Measurements from ENCODE around the gene SPATA1. TPM values are rescaled to one million over a fixed set of nuclear protein-coding genes. Genes with fewer than 3 reads are reported as not detected.
"Not testable (repeated sequence)": the region's sequence is repeated elsewhere in the genome, so short reads cannot be mapped to it uniquely, and the experiment has no call there.

The SPATA1 gene
- total RNA-seq, 2 experiments from 2014 or later: 1.4 to 4.8 TPM

DNA sequence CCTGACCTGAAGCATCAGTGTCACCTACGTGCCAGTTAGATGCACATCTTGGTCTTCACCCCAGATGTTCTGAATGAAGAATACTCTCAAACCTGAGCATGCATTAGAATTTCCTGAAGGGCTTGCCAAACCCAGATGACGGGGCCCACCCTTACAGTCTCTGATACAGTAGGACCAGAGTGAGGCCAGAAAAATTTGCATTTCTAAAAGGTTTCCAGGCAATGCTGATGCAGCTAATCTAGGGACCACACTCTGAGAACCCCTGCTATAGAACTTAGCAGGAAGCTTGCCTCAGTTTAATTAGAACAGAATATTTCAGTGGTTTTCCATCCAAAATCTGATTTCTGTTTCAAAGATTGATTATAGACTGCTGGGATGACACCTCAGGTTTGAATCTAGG is 77.9 kb downstream of the SPATA1 start:
- ChIA-PET CTCF (ENCODE audit: unreplicated experiment) (interaction anchor here (1.0 kb wide), 1 partner anchor 10 kb away, joined by 3 read pairs; the partner anchor contains the start of gene CTBS), POLR2A (interaction anchor here (1.0 to 1.2 kb wide), 3 partner anchors 9 to 96 kb away, joined by 3 to 7 read pairs (median 3); partner anchors contain the start of gene CTBS)
- DNase-seq (ENCODE audit: low spot score): no peak
- H3K27ac ChIP-seq (ENCODE audit: low read depth, low read length, poor library complexity, severe bottlenecking): no peak overlapping the region
- H4K20me1 ChIP-seq (ENCODE audit: insufficient read depth, low read length): no peaks in the 10 kb centered on the region
- H2AFZ ChIP-seq (ENCODE audit: low read length): no peak overlapping the region
- no TSS peak for BruUV-seq (replicated peaks)
- TF ChIP-seq, protein P1, sequence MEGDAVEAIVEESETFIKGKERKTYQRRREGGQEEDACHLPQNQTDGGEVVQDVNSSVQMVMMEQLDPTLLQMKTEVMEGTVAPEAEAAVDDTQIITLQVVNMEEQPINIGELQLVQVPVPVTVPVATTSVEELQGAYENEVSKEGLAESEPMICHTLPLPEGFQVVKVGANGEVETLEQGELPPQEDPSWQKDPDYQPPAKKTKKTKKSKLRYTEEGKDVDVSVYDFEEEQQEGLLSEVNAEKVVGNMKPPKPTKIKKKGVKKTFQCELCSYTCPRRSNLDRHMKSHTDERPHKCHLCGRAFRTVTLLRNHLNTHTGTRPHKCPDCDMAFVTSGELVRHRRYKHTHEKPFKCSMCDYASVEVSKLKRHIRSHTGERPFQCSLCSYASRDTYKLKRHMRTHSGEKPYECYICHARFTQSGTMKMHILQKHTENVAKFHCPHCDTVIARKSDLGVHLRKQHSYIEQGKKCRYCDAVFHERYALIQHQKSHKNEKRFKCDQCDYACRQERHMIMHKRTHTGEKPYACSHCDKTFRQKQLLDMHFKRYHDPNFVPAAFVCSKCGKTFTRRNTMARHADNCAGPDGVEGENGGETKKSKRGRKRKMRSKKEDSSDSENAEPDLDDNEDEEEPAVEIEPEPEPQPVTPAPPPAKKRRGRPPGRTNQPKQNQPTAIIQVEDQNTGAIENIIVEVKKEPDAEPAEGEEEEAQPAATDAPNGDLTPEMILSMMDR (conservative IDR thresholded peaks at IDR 0.05; ENCODE audit: low read length): no peak
- no peak for TF ChIP-seq EZH2phosphoT487 (IDR thresholded peaks at IDR 0.05; ENCODE audit: borderline replicate concordance, low read depth, low read length)
- H3K4me2 ChIP-seq (ENCODE audit: low read length): no peak overlapping the region
- H3K9me2 ChIP-seq (ENCODE audit: insufficient read depth, low read length): no peaks in the 10 kb centered on the region
- H3K79me2 ChIP-seq (ENCODE audit: insufficient read depth, low read depth, low read length): no peaks in the 10 kb centered on the region
- intact Hi-C loops (cut with micrococcal nuclease; ENCODE audit: unreplicated experiment): no loop called here
- no peaks in the 10 kb centered on the region for H3K4me1 ChIP-seq (ENCODE audit: insufficient read depth, low read length, poor library complexity, severe bottlenecking)
- 0 out of 2 replicates have a peak, but pooled peaks cover 4% of the 10 kb centered on the region for H3K9me3 ChIP-seq (ENCODE audit: low read length)
- H3K4me3 ChIP-seq (ENCODE audit: low read depth, low read length, poor library complexity, severe bottlenecking): no peak overlapping the region
- no peaks in the 10 kb centered on the region for H3K36me3 ChIP-seq (ENCODE audit: insufficient read depth, low read length)

DNA sequence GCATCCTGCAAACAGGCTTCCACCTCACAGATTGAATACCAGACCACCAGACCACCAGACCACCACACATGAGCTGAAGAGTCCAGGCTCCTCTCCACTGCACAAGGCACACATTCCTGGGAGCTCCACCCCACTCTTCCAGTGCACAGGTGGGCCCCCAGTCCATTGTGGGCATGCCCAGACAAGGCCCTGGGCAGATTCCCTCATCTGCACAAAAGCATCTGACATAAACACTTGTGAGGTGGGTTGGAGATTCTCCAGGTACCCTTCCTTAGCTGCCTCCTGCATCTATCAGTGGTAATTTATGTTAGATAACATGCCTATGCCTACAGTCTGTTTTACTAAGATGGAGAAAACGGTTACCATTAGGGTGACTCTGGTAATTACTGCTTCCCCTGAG is 79.6 kb downstream of the SPATA1 start:
- Histone ChIP-seq H2AFZ (ENCODE audit: low read length) (no peak overlapping the region), H3K4me1 (ENCODE audit: insufficient read depth, low read length, poor library complexity, severe bottlenecking) (no peaks in the 10 kb centered on the region), H3K4me3 (ENCODE audit: low read depth, low read length, poor library complexity, severe bottlenecking) (no peak overlapping the region), H3K9me2 (ENCODE audit: insufficient read depth, low read length) (no peaks in the 10 kb centered on the region), H3K9me3 (ENCODE audit: low read length) (0 out of 2 replicates have a peak, but pooled peaks cover 4% of the 10 kb centered on the region), H3K36me3 (ENCODE audit: insufficient read depth, low read length) (no peaks in the 10 kb centered on the region), H3K27ac (ENCODE audit: low read depth, low read length, poor library complexity, severe bottlenecking) (no peak overlapping the region), H3K4me2 (ENCODE audit: low read length) (no peak overlapping the region), H3K79me2 (ENCODE audit: insufficient read depth, low read depth, low read length) (no peaks in the 10 kb centered on the region), H4K20me1 (ENCODE audit: insufficient read depth, low read length) (no peaks in the 10 kb centered on the region)
- ChIA-PET CTCF (ENCODE audit: unreplicated experiment) (interaction anchor here (0.6 kb wide), 1 partner anchor 283 kb away, joined by 3 read pairs; no protein-coding TSS in a partner anchor), POLR2A (interaction anchor here (0.6 to 0.7 kb wide), 6 partner anchors 17 to 484 kb away, joined by 3 to 6 read pairs (median 3); no protein-coding TSS in a partner anchor)
- BruUV-seq (replicated peaks): no TSS peak
- intact Hi-C loops (cut with micrococcal nuclease; ENCODE audit: unreplicated experiment): no loop called here
- TF ChIP-seq, protein P1 (conservative IDR thresholded peaks at IDR 0.05; ENCODE audit: low read length): no peak
- TF ChIP-seq EZH2phosphoT487 (IDR thresholded peaks at IDR 0.05; ENCODE audit: borderline replicate concordance, low read depth, low read length): no peak
- no peak for DNase-seq (ENCODE audit: low spot score)

DNA sequence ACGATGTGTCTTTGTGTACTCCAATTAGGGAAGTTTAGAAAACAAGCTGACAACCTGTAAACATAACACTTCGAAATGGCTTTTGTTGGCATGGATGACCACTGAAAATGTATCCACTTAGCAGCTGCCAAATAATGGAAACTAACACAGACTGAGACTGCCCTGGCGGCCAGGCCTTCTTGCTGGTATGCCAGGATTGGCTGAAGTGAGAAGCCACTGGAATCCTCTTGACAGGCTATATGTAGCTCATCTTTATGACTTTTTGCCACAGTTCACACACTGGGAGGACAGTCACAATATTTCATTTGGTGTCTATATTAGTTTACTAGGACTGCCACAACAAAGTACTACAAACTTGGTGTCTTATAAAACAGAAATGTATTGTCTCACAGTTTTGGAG is 80.9 kb downstream of the SPATA1 start:
- intact Hi-C loops (cut with micrococcal nuclease; ENCODE audit: unreplicated experiment): no loop called here
- H3K4me3 ChIP-seq (ENCODE audit: low read depth, low read length, poor library complexity, severe bottlenecking): no peak overlapping the region

DNA sequence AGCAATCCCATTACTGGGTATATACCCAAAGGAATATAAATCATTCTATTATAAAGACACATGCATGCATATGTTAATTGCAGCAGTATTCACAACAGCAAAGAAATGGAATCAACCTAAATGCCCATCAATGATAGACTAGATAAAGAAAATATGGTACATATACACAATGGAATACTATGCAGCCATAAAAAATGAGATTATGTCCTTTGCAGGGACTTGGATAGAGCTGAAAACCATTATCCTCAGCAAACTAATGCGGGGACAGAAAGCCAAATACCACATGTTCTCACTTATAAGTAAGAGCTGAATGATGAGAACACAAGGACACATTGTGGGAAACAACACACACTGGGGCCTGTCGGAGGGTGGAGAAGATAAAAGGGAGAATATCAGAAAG is 88.8 kb downstream of the SPATA1 start:
- CTCF ChIA-PET (ENCODE audit: unreplicated experiment): interaction anchor here (0.6 kb wide), 1 partner anchor 21 kb away, joined by 5 read pairs; the partner anchor contains the start of gene CTBS

More for the DNA sequence above, 80.9 kb downstream of the SPATA1 start:
- no peaks in the 10 kb centered on the region for H3K4me1 ChIP-seq (ENCODE audit: insufficient read depth, low read length, poor library complexity, severe bottlenecking)
- BruUV-seq (replicated peaks): no TSS peak
- H3K36me3 ChIP-seq (ENCODE audit: insufficient read depth, low read length): no peaks in the 10 kb centered on the region
- 0 out of 2 replicates have a peak, but pooled peaks cover 4% of the 10 kb centered on the region for H3K9me3 ChIP-seq (ENCODE audit: low read length)
- H3K79me2 ChIP-seq (ENCODE audit: insufficient read depth, low read depth, low read length): no peaks in the 10 kb centered on the region
- H3K4me2 ChIP-seq (ENCODE audit: low read length): no peak overlapping the region
- ChIA-PET POLR2A (no interaction called here), CTCF (ENCODE audit: unreplicated experiment) (no interaction called here)
- H3K27ac ChIP-seq (ENCODE audit: low read depth, low read length, poor library complexity, severe bottlenecking): no peak overlapping the region
- H4K20me1 ChIP-seq (ENCODE audit: insufficient read depth, low read length): no peaks in the 10 kb centered on the region
- no peaks in the 10 kb centered on the region for H3K9me2 ChIP-seq (ENCODE audit: insufficient read depth, low read length)
- TF ChIP-seq EZH2phosphoT487 (IDR thresholded peaks at IDR 0.05; ENCODE audit: borderline replicate concordance, low read depth, low read length): no peak
- TF ChIP-seq, protein P1 (conservative IDR thresholded peaks at IDR 0.05; ENCODE audit: low read length): no peak
- H2AFZ ChIP-seq (ENCODE audit: low read length): no peak overlapping the region
- no peak for DNase-seq (ENCODE audit: low spot score)

More for the DNA sequence above, 88.8 kb downstream of the SPATA1 start:
- H3K4me3 ChIP-seq (ENCODE audit: low read depth, low read length, poor library complexity, severe bottlenecking); H3K9me3 ChIP-seq (ENCODE audit: low read length); H3K4me1 ChIP-seq (ENCODE audit: insufficient read depth, low read length, poor library complexity, severe bottlenecking); POLR2A ChIA-PET; DNase-seq (ENCODE audit: low spot score); intact Hi-C loops (cut with micrococcal nuclease; ENCODE audit: unreplicated experiment); H2AFZ ChIP-seq (ENCODE audit: low read length); H3K36me3 ChIP-seq (ENCODE audit: insufficient read depth, low read length); H3K9me2 ChIP-seq (ENCODE audit: insufficient read depth, low read length); H3K4me2 ChIP-seq (ENCODE audit: low read length); H3K27ac ChIP-seq (ENCODE audit: low read depth, low read length, poor library complexity, severe bottlenecking); H4K20me1 ChIP-seq (ENCODE audit: insufficient read depth, low read length); BruUV-seq (replicated peaks); H3K79me2 ChIP-seq (ENCODE audit: insufficient read depth, low read depth, low read length): not testable (repeated sequence)

Data from OCI-LY7 (cell line).